HepG2 (cell line): Measurements from ENCODE around the gene HPCAL1. TPM values are rescaled to one million over a fixed set of nuclear protein-coding genes. Genes with fewer than 3 reads are reported as not detected.

Experiments used
- JUN ChIP-seq: sonication (generic); formaldehyde crosslinking; IDR thresholded peaks from 2 replicates; pipeline ENCODE4 v1.4.0; 2020; ENCODE audit warnings: mild to moderate bottlenecking, missing genetic modification reagents
- JUND ChIP-seq: sonication (generic); formaldehyde crosslinking; IDR thresholded peaks from 2 replicates; pipeline ENCODE4 v1.8.0; 2022; ENCODE audit warnings: mild to moderate bottlenecking, missing genetic modification reagents
- LRRFIP1 ChIP-seq: sonication (generic); formaldehyde crosslinking; conservative IDR thresholded peaks from 2 replicates; pipeline ENCODE4 v1.4.0; 2020; ENCODE audit warnings: missing genetic modification reagents
- MIXL1 ChIP-seq: IDR thresholded peaks from 2 replicates; pipeline ENCODE4 v1.6.1; 2016
- SAFB2 ChIP-seq: sonication (generic); formaldehyde crosslinking; IDR thresholded peaks from 2 replicates; pipeline ENCODE4 v1.5.1; 2020; ENCODE audit warnings: missing genetic modification reagents, low read depth, mild to moderate bottlenecking, borderline replicate concordance
- THRA ChIP-seq: sonication (generic); formaldehyde crosslinking; IDR thresholded peaks from 2 replicates; pipeline ENCODE4 v1.4.0; 2020; ENCODE audit warnings: missing genetic modification reagents, borderline replicate concordance
- ZBTB38 ChIP-seq: sonication (generic); formaldehyde crosslinking; IDR thresholded peaks from 2 replicates; pipeline ENCODE4 v1.5.1; 2020; ENCODE audit warnings: mild to moderate bottlenecking, missing genetic modification reagents
- ZNF101 ChIP-seq: sonication (generic); formaldehyde crosslinking; IDR thresholded peaks from 2 replicates; pipeline ENCODE4 v1.4.0; 2020; ENCODE audit warnings: mild to moderate bottlenecking, low read depth, missing genetic modification reagents, borderline replicate concordance
- ZNF24 ChIP-seq: fragments of 450-650 bp; IDR thresholded peaks from 2 replicates; pipeline ENCODE4 v1.6.1; 2017; ENCODE audit warnings: antibody characterized with exemption, mild to moderate bottlenecking
- ZNF337 ChIP-seq: sonication (generic); formaldehyde crosslinking; IDR thresholded peaks from 2 replicates; pipeline ENCODE4 v1.5.1; 2020; ENCODE audit warnings: missing genetic modification reagents, low read depth, mild to moderate bottlenecking, borderline replicate concordance
- ZNF660 ChIP-seq: sonication (generic); formaldehyde crosslinking; IDR thresholded peaks from 2 replicates; pipeline ENCODE4 v1.5.1; 2020; ENCODE audit warnings: mild to moderate bottlenecking, low read depth, missing genetic modification reagents, borderline replicate concordance
- ZNF75D ChIP-seq: sonication (generic); formaldehyde crosslinking; IDR thresholded peaks from 2 replicates; pipeline ENCODE4 v1.8.1; 2023; ENCODE audit warnings: missing genetic modification reagents, mild to moderate bottlenecking, borderline replicate concordance
- ZSCAN30 ChIP-seq: sonication (generic); formaldehyde crosslinking; IDR thresholded peaks from 2 replicates; pipeline ENCODE4 v1.5.0; 2020; ENCODE audit warnings: mild to moderate bottlenecking, missing genetic modification reagents
- ZXDC ChIP-seq: sonication (generic); formaldehyde crosslinking; IDR thresholded peaks from 2 replicates; pipeline ENCODE4 v1.5.0; 2020; ENCODE audit warnings: mild to moderate bottlenecking, missing genetic modification reagents
- polyA plus RNA-seq, 8 experiments: library from polyadenylated mRNA; depleted of rRNA in 3 of 8; stranded (reverse) in 7 of 8; unstranded in 1 of 8; fragments of >200 nt; fragmentation: Illumina TruSeq in 4 of 8; extraction: Trizol in 4 of 8; gene quantifications; 2 replicates each; pipeline versions ENCODE4 v1.2.1 to v1.2.3, GENCODE V29; 2011 to 2016; ENCODE audit warnings: low read depth in 4 of 8, missing spikeins in 1 of 8, mixed read lengths in 1 of 8; ENCODE audit not compliant: insufficient read depth in 1 of 8
- total RNA-seq, 5 experiments: library from RNA; depleted of rRNA; stranded (reverse); fragments of >200 nt; fragmentation: Illumina TruSeq; extraction: Trizol; gene quantifications; 2 replicates each; pipeline ENCODE4 v1.2.3, GENCODE V29; 2016; ENCODE audit warnings: low read depth in 1 of 5

Gene HPCAL1
- total and polyA plus RNA-seq, 2 of the 13 experiments (the other 11 are each of a cell fraction or from before 2014, with no cell fraction given) = 29.5 to 29.9 TPM

GRCh38 chr2:10278029-10278762, 24.5 kb upstream of the HPCAL1 start (continued):
- TF ChIP-seq MIXL1 (CRISPR knock-in tag) (0 out of 2 replicates have a peak, but pooled peaks have one; percentile 5), JUN (CRISPR knock-in tag) (no peak), ZNF660 (CRISPR knock-in tag) (no peak), LRRFIP1 (CRISPR knock-in tag) (no peak), ZNF101 (CRISPR knock-in tag) (no peak), ZNF75D (CRISPR knock-in tag) (no peak), SAFB2 (CRISPR knock-in tag) (no peak), ZXDC (CRISPR knock-in tag) (0 out of 2 replicates have a peak, but pooled peaks have one; percentile 50), JUND (CRISPR knock-in tag) (no peak; the same call in 1 of the 2 replicates), ZSCAN30 (CRISPR knock-in tag) (no peak), ZNF337 (CRISPR knock-in tag) (no peak; the same call in 1 of the 2 replicates), ZNF24 (no peak), ZBTB38 (CRISPR knock-in tag) (peak; percentile 16; the same call in 1 of the 2 replicates), THRA (CRISPR knock-in tag) (no peak)
